Myocyte (in vitro differentiated cells): Measurements from ENCODE around the gene BRIP1. TPM values are rescaled to one million over a fixed set of nuclear protein-coding genes. Genes with fewer than 3 reads are reported as not detected.
"Not testable (repeated sequence)": the region's sequence is repeated elsewhere in the genome, so short reads cannot be mapped to it uniquely, and the experiment has no call there.

ENCODE experiments used
- DNase-seq: peaks from one replicate; pipeline ENCODE4 v3.0.0-alpha.2; 2012; ENCODE audit warnings: low read depth
- total RNA-seq: library from RNA; depleted of rRNA; stranded (reverse); fragments of >200 nt; gene quantifications from 2 replicates; pipeline ENCODE4 v1.2.3, GENCODE V29; 2014

The BRIP1 gene
- total RNA-seq, 1 donor from 2014 or later, result 0.51 TPM

GRCh38 chr17:61733021-61733420, 130.3 kb downstream of the BRIP1 start:
- DNase-seq, result no peak

- no peak for DNase-seq
Observed at GRCh38 chr17:61732169-61732568, 131.2 kb downstream of the BRIP1 start.

- no peak for DNase-seq
Observed at GRCh38 chr17:61731330-61731729, 132.0 kb downstream of the BRIP1 start.

- no peak for DNase-seq
Observed at GRCh38 chr17:61729690-61730268, 133.5 kb downstream of the BRIP1 start.

- DNase-seq, result no peak
Observed at GRCh38 chr17:61728297-61728836, 135.0 kb downstream of the BRIP1 start.

- DNase-seq, result not testable (repeated sequence)
Observed at GRCh38 chr17:61727798-61728197, 135.5 kb downstream of the BRIP1 start.

- no peak for DNase-seq
Observed at GRCh38 chr17:61726977-61727376, 136.4 kb downstream of the BRIP1 start.

GRCh38 chr17:61724777-61725176, 138.6 kb downstream of the BRIP1 start:
- DNase-seq, result no peak

GRCh38 chr17:61723914-61724313, 139.4 kb downstream of the BRIP1 start:
- DNase-seq, result no peak

GRCh38 chr17:61723183-61723582, 140.1 kb downstream of the BRIP1 start:
- DNase-seq, result no peak

GRCh38 chr17:61722398-61722797, 140.9 kb downstream of the BRIP1 start:
- DNase-seq, result no peak

GRCh38 chr17:61720016-61720795, 143.1 kb downstream of the BRIP1 start:
- no peak for DNase-seq

GRCh38 chr17:61719220-61719619, 144.1 kb downstream of the BRIP1 start:
- DNase-seq, result not testable (repeated sequence)

- DNase-seq, result no peak
Observed at GRCh38 chr17:61718022-61718421, 145.3 kb downstream of the BRIP1 start.

- DNase-seq, result no peak
Observed at GRCh38 chr17:61717352-61717751, 146.0 kb downstream of the BRIP1 start.

- no peak for DNase-seq
Observed at GRCh38 chr17:61716225-61716829, 147.0 kb downstream of the BRIP1 start.

- no peak for DNase-seq
Observed at GRCh38 chr17:61715348-61715747, 148.0 kb downstream of the BRIP1 start.

- no peak for DNase-seq
Observed at GRCh38 chr17:61714300-61714699, 149.0 kb downstream of the BRIP1 start.

- no peak for DNase-seq
Observed at GRCh38 chr17:61713035-61713434, 150.3 kb downstream of the BRIP1 start.

GRCh38 chr17:61710546-61710945, 152.8 kb downstream of the BRIP1 start:
- DNase-seq, result no peak

- no peak for DNase-seq
Observed at GRCh38 chr17:61709567-61709966, 153.8 kb downstream of the BRIP1 start.

GRCh38 chr17:61704935-61705449, 158.3 kb downstream of the BRIP1 start:
- no peak for DNase-seq
